Measurements from ENCODE around the gene APC. TPM values are rescaled to one million over a fixed set of nuclear protein-coding genes. Genes with fewer than 3 reads are reported as not detected.

Gene APC
- total and polyA plus RNA-seq, 8 donors: 32.2 to 52.0 (median 43.2) TPM

DNA sequence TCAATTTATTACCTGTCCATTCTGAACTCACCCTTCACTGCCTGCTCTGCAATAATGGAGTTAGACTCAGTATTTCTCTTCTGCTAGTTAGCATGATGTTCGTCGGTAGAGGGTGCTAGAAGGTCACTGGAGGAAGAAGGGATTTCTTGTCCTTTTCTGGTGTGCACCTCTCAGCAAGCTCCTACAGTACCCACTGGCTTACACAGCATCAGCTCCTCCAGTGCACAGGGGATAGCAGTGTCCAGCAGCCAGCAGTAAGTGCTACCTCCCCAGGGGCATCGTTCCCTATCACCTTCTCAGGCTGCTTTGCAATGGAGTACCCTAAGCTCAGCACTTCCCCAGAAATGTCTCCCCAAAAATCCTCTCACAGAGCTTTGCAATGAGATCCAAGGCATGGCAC lies 45.9 kb upstream of the APC start:
- no peaks in the 10 kb centered on the region for H3K9me3 ChIP-seq
- H3K36me3 ChIP-seq: no peaks in the 10 kb centered on the region
- intact Hi-C loops (cut with DNase I): no loop called here
- TF ChIP-seq, protein P1, sequence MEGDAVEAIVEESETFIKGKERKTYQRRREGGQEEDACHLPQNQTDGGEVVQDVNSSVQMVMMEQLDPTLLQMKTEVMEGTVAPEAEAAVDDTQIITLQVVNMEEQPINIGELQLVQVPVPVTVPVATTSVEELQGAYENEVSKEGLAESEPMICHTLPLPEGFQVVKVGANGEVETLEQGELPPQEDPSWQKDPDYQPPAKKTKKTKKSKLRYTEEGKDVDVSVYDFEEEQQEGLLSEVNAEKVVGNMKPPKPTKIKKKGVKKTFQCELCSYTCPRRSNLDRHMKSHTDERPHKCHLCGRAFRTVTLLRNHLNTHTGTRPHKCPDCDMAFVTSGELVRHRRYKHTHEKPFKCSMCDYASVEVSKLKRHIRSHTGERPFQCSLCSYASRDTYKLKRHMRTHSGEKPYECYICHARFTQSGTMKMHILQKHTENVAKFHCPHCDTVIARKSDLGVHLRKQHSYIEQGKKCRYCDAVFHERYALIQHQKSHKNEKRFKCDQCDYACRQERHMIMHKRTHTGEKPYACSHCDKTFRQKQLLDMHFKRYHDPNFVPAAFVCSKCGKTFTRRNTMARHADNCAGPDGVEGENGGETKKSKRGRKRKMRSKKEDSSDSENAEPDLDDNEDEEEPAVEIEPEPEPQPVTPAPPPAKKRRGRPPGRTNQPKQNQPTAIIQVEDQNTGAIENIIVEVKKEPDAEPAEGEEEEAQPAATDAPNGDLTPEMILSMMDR (IDR thresholded peaks at IDR 0.05): peak in 1 of 2 donors; percentile 22
- no peak overlapping the region for H3K4me3 ChIP-seq
- H3K4me1 ChIP-seq: no peaks in the 10 kb centered on the region
- no peak overlapping the region for H3K27ac ChIP-seq
- ATAC-seq (peak; percentile 47), DNase-seq (no peak)
- no peaks in the 10 kb centered on the region for H3K27me3 ChIP-seq

DNA sequence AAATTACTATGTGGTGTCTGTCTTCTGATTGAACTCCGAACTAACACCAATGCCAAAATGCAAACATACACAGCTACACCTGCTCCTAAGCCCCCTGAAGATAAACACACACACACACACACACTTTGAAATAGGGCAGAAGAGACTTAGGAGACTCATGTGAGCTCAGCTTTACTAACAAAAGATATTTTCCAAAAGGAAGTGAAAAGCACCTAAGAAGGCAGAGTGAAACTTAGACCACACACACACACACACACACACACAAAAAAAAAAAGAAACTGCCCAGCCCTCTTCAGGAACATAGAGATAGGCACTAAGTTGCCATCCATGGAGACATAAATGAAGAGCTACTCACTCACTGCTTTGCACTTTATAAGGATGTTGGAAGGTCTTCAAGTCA lies 45.2 kb upstream of the APC start:
- H3K4me3 ChIP-seq: no peak overlapping the region
- H3K36me3 ChIP-seq: no peaks in the 10 kb centered on the region
- H3K27me3 ChIP-seq: no peaks in the 10 kb centered on the region
- no peak overlapping the region for H3K27ac ChIP-seq
- ATAC-seq (no peak), DNase-seq (no peak)
- intact Hi-C loops (cut with DNase I): no loop called here
- no peaks in the 10 kb centered on the region for H3K9me3 ChIP-seq
- no peaks in the 10 kb centered on the region for H3K4me1 ChIP-seq
- TF ChIP-seq, protein P1 (IDR thresholded peaks at IDR 0.05): no peak

DNA sequence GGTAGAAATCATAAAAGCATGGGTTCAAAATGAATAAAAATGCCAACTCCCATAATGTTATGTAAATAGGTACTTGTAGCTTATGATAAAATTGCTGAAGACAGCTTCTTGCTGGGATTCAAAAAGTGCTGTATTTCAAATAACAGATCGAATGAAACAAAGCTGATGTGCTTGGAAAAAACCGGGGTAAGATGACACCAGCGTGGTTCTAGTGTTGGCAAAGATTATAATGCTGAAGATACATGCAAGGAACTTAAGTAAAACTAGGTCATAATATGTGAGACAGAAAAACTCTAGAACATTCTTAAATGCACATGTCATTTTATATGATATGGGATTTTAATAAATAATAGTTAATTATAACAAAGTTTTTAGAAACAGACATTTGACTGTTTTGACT lies 44.4 kb upstream of the APC start:
- intact Hi-C loops (cut with DNase I): no loop called here
- Histone ChIP-seq H3K27ac (no peak overlapping the region), H3K4me3 (no peak overlapping the region), H3K9me3 (no peaks in the 10 kb centered on the region), H3K36me3 (no peaks in the 10 kb centered on the region), H3K4me1 (no peaks in the 10 kb centered on the region), H3K27me3 (no peaks in the 10 kb centered on the region)
- DNase-seq (no peak), ATAC-seq (no peak)
- TF ChIP-seq, protein P1 (IDR thresholded peaks at IDR 0.05): no peak

DNA sequence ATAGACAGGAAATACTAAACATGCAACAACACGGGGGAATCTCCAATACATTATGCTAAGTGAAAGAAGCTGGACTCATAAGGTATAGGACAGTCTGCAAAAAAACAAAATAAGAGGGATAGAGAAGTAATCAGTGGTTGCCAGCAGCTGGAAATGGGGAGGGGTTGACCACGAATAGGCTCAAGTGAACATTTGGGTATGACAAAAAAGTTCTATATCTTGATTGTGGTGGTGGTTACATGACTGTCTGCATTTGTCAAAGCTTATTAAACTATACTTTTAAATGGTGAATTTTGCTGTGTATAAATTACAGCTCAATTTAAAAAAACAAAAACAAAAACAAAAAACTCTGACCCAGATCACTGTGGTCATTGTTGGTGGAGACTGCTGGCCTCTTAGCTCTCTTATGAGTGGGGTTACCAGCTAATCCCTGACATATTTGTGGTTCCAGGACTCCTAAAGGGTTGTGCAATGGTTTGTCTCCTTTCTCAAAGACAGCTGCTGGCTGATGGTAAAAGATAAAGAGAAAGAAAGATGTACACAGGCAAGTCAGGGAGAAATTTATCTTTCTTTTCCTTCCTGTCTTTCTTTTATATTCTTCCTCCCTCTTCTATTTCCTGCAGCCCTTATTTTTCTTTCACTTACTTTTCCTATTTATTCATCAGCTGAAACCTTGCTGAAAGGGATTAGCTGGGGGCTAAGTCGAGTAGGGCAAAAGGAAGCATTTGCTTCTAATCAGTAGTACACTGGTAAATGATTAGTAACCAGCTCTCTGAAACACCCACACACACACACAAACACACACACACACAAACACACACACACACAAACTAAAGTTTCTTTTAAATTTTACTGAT lies 42.6 kb upstream of the APC start:
- DNase-seq (no peak), ATAC-seq (no peak)
- Histone ChIP-seq H3K27me3 (no peaks in the 10 kb centered on the region), H3K4me1 (no peaks in the 10 kb centered on the region), H3K9me3 (no peaks in the 10 kb centered on the region), H3K36me3 (no peaks in the 10 kb centered on the region), H3K4me3 (no peak overlapping the region), H3K27ac (no peak overlapping the region)
- TF ChIP-seq, protein P1 (IDR thresholded peaks at IDR 0.05): no peak
- intact Hi-C loops (cut with DNase I): no loop called here

DNA sequence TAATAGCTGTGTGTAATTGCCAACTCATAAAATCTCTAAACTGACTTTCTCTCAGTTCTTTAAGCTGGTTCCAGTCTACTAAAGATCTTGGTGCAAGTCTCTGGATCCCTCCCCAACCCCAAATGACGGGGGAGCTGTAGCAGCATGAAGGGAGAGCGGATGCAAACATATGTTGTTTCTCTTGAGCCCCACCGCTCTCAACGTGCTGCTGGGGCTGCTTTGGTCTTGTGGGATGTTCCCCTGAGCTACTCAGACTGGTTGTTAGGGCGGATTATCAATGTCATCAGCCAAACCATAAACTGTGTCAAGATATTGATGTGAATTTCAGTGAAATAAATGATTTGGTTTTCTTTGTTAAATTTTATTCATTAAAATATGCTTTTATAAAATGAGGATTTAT lies 40.9 kb upstream of the APC start:
- no peak for DNase-seq
- Histone ChIP-seq H3K27ac (no peak overlapping the region), H3K4me1 (no peaks in the 10 kb centered on the region), H3K27me3 (no peaks in the 10 kb centered on the region), H3K4me3 (no peak overlapping the region), H3K36me3 (no peaks in the 10 kb centered on the region), H3K9me3 (no peaks in the 10 kb centered on the region)
- no peak for ATAC-seq
- TF ChIP-seq, protein P1 (IDR thresholded peaks at IDR 0.05): no peak
- intact Hi-C loops (cut with DNase I): no loop called here

Data from left lung (tissue), 10 donors.